ENCODE measurements around the gene FOXA3.

FOXA3 gene

DNA sequence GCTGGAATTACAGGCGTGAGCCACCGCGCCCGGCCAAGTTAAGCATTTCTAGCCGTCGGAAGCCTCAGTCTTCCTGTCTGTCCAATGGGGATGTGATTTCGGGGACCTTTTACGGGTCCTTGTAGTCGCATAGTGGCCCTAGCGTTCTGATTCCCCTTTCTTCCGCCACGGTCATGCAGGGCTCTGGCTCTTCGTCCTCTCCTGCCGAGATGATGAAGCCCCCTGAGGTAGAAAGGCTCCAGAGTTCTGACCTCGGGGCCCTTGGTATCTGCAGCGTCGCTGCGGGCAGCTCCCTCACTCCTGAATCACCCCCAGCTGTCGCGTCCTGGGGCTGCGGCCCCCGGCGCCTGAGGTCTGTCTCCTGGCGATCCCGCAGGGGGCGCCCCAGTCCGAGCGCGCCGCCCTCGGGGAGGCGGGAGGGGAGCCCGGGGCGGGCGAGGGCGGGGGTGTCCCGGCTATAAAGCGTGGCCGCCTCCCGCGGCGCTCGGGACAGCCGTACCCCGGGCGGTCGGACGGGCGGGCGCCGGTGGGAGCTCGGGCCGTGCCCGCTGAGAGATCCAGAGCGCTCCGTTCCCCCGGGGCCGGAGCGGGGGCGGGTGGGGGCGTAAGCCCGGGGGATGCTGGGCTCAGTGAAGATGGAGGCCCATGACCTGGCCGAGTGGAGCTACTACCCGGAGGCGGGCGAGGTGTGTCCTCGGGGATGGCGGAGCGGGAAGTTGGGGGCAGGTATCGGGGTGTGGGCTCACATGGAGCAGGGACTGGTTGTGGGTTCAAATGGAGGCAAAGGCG lies at the start of gene FOXA3:
Gene FOXA3, plus strand, starts transcription at position 487 of the 789 bp plus-strand sequence. Its CDS starts 131 bp downstream, at position 618.
- peak; percentile 57 to 69 for DNase-seq

- no peak for DNase-seq
Measured at GRCh38 chr19:45814851-45815480, 49.2 kb upstream of the FOXA3 start, which contains the start of gene RSPH6A. Gene RSPH6A, minus strand, starts transcription at chr19:45815308. Its CDS starts 132 bp downstream, at chr19:45815176.

DNA sequence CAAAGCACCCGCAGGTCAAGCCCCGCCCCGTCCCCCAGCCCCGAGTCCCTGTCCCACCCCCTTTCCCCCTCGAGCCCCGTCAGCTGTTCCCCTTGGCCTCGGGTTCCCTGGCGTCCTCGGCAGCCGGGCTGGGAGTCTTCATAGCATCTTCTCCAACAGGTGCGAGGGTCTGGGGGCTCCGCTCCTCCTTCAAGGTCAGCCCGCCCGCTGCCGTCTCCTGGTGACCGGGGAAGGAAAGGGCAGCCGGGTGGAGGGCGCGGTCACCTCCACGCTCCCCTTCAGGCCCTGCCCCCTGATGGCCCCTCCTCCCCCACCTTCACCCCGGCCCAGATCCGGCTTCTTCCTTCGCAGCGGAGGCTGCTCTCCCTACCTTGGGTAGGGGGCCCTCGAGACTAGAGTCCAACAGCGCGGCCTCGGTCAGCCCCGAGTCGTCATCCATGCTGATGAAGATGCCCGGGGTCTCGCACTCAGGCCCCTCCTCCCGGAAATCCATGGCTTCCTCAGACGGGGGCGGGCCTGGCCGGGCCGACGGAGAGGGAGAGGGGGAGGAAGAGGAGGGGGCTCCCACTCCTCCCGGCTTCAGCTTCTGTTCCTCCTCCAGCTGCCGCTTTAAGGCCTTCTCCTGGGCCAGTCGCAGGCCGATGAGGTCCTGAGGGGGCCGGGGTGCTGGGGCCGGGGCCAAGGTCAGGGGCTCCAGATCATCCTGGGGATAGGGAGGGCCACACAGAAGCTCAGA lies 48.5 kb upstream of the FOXA3 start:
- DNase-seq, result no peak

- no peak for DNase-seq
Measured at GRCh38 chr19:45816236-45817009, 47.7 kb upstream of the FOXA3 start.

- DNase-seq, result peak; percentile 95 to 96
Measured at GRCh38 chr19:45817010-45817724, 47.0 kb upstream of the FOXA3 start.

- peak in 1 of 2 donors; percentile 3 for DNase-seq
Measured at GRCh38 chr19:45817725-45818301, 46.3 kb upstream of the FOXA3 start.

- no peak for DNase-seq
Measured at GRCh38 chr19:45819769-45820168, 44.4 kb upstream of the FOXA3 start.

DNA sequence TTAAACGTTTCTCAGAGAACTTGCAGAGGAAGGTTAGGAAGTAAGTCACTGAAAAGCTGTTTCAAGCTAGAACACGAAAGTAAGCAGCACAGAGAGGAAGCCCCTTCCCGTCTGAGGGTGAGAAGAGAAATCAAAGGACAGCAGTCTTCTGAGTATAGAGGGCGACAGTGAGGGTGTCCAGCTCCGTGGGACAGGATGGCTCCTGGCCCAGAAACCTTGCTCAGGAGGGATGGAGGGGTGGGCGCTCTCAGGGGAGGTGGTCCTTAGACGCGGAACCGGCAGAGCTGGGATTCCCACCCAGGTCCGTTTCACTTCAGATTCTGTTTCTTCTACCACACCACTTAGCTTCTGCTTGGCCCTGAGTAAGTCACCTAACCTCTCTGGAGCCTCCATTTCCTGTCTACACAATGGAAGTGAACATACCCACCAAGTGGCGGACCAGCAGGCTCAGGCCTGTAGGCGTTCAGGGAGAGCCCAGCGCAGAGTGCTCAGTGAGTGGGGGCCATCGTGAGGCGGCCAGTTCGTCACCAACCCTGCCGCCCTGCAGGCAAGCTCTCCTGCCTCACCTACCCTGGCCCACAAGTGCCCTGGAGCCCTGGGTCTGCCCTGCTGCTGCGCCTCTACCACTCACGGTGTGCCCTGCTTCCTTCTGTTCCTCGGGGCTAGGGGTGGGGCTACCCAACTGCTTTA lies 43.6 kb upstream of the FOXA3 start:
- DNase-seq, result no peak

GRCh38 chr19:45821103-45821521 lies 43.0 kb upstream of the FOXA3 start:
- DNase-seq, result no peak

- DNase-seq, result no peak
Measured at GRCh38 chr19:45821570-45821969, 42.6 kb upstream of the FOXA3 start.

DNA sequence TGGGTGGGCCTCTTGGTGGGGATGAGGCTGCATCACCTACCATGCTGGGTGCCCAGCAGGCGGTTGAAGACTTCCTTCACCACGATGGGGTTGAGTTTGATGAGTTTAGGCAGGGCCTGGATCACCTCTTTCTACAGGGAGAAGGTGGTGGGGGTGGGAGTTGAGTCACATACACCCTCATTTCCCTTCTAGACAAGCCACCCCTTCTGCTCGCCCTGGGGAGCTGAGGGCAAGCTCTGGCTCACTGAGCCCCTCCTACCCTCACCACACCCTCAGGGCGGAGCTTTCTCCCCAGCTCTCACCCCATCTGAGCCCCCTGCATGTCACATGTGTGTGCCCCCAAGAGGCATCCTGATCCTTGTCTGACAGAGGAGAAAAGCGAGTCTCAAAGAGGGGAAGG lies 41.4 kb upstream of the FOXA3 start:
- no peak for DNase-seq

- no peak for DNase-seq
Measured at GRCh38 chr19:45823182-45823581, 40.9 kb upstream of the FOXA3 start.

DNA sequence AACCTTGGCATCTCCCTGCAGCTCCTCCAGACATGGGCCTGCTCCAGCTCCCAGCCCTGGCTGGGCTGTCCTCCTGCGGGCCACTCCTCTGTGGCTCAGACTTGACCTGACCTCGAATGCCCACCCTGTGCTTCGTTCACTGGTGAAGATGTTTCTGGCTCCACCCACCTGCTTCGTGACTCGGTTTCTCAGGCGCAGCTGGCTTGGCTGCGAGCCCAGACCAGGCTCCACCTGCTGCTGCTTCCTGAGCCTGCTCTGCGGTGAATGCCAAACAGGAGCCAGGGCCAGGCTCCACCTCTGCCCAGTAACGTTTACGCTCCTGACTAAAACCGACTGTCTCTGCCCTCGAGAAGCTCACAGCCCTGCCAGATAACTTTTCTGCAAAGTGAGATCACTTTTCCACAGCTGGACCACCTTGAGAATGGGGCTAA lies 40.1 kb upstream of the FOXA3 start:
- DNase-seq, result no peak

GRCh38 chr19:45824531-45825262 lies 39.4 kb upstream of the FOXA3 start:
- no peak for DNase-seq

- DNase-seq, result no peak
Measured at GRCh38 chr19:45825263-45825605, 38.9 kb upstream of the FOXA3 start.

DNA sequence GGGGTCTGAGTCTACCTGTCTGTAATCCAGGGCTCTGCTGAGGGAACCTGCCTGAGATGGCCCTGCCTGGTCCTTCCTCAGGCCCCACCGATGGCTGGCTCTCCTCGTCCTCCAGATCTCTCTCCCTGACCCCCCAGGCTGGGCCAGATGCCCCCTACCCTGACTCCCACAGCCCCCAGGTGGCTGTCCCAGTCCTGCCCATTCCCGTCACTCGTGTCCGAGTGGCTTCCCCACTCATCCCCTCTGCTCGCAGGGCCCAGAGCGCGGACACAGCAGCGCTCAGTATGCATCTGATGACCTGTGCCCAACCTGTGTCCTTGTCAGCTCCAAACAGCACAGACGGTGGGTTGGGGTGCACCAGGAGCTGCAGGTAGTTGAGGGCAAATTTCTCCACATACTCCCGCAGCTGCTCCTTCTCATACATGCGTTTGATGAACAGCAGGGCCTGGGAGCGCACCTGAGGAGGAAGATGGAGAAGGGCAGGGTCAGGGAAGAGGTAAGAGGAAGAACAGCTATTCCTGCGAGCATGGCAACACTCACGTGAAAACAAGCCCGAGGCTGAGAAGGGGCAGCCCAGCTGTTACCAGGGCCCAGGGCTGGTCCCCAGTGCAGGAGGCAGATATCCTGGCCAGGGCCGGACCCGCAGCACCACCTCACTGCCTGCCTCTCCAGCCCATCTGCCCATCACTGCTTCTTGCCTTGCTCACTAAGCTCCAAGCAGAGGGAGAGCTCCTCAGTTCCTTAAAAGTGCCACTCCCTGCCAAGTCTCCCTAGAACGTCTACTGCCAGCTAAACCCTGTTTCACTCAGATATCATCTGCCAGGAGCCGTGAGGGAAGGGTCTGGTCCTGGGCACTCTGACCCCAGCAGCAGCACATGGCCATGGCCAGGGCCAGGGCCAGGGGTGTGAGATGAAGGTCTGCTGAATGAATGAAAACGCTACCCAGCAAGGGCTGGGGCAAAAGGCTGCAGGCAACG lies 37.9 kb upstream of the FOXA3 start:
- no peak for DNase-seq

- DNase-seq, result no peak
Measured at GRCh38 chr19:45826934-45827333, 37.2 kb upstream of the FOXA3 start.

DNA sequence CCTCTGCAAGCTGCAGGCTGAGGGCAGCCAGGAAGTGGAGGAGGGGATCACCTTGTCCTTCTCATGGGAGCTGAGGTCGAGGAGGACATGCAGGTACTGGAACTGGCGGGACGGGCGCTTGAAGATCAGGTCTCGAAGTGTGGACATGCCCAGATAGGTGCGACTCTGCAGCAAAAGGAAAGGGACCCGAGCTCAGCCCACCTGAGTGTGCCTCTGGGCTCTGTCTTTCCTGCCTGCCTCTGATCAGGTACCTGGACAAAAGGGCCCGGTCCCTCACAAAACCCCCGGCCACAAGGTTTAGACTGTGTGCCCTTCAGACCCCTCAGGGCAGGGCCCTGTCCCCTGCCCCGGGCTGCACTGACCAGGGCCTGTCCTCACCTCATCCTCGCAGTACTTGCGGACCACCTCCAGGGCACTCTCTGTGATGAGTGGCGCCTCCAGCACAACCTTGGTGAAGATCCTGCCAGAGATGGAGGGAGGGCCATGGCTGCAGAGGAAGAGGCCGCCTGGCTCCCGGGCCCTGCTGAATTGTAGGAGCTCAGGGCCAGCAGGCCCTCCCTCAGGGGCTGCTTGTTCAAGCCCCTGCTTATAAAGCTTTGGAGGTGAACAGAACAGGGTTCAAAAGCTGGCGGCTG lies 36.5 kb upstream of the FOXA3 start:
- DNase-seq, result no peak

DNA sequence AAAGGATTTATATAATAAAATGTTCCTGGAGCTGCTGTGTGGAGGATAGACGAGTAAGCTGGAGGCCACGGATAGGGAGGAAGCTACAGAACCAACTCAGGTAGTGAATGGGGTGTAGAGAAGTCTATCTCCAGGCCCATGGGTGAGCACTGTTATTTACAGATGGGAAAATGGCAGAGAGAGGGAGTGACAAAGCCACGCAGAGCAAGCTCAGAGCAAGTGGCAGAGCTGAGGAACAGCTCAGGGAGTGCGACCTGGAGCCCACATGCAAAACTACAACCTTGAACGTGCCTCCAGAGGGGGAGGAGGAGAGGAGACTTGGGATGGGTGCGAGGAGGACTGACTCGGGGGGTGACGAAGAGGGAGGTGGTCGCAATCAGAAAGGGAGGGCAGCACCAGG lies 35.6 kb upstream of the FOXA3 start:
- DNase-seq, result no peak

Data from CD4-positive, alpha-beta T cell treated with Interferon alpha-2 for 1 hour (primary cell).